HepG2 (cell line): ENCODE results near the gene PARD3. TPM values are rescaled to one million over a fixed set of nuclear protein-coding genes. Genes with fewer than 3 reads are reported as not detected.

ENCODE experiments used
- ATAC-seq: fragments of 200-7000 bp; cut with Tn5 transposase; 3 replicates; pipeline ENCODE4 v1.9.1; 2020; ENCODE audit warnings: mild to moderate bottlenecking, moderate library complexity
- BruUV-seq: library from RNA; stranded (reverse); fragments of 400-500 nt; replicated peaks from 2 replicates; lab custom pipeline; 2021; lab: Mats Ljungman, UMichigan
- CTCF ChIA-PET: fragments of 300-600 bp; formaldehyde crosslinking; extraction: SDS; loops from one replicate; lab custom pipeline; 2021; ENCODE audit warnings: low total read pairs, inconsistent platforms, low intra/inter-chr PET ratio; lab: Yijun Ruan, JAX
- POLR2A ChIA-PET: fragments of 350-600 bp; sonication (Branson Sonifier 250); formaldehyde crosslinking; loops from one replicate; lab custom pipeline; 2020; ENCODE audit warnings: antibody characterized with exemption, inconsistent platforms; lab: Yijun Ruan, JAX
- DNase-seq: peaks from one replicate; pipeline ENCODE4 v3.0.0-alpha.2; 2015; ENCODE audit warnings: low spot score
- FAIRE-seq: peaks from 3 replicates; lab custom pipeline; 2011; peaks lifted over from hg19 to GRCh38; lab: Jason Lieb, UNC
- H2AFZ ChIP-seq: one replicate; pipeline ENCODE4 v1.6.1; 2011; ENCODE audit warnings: low read length, inconsistent platforms
- H3K27ac ChIP-seq: fragments of 300-600 bp; 3 replicates; pipeline ENCODE4 v1.8.0; 2011; ENCODE audit warnings: mixed run types, mild to moderate bottlenecking, mixed read lengths, low read length, inconsistent platforms; ENCODE audit not compliant: insufficient read depth; ENCODE audit errors: extremely low read length
- H3K27me3 ChIP-seq, 2 experiments: fragments of 200-600 bp in 1 of 2; 2 replicates in 1 of 2; 3 replicates in 1 of 2; pipeline versions ENCODE4 v1.6.0 to v1.8.0; 2011; ENCODE audit warnings: low read length in 2 of 2, mild to moderate bottlenecking in 2 of 2, moderate library complexity in 2 of 2, inconsistent platforms in 1 of 2; ENCODE audit not compliant: insufficient read depth in 2 of 2, control insufficient read depth in 1 of 2
- H3K36me3 ChIP-seq, 2 experiments: fragments of 200-600 bp in 1 of 2; replicated peaks in 1 of 2; 2 replicates in 1 of 2; 3 replicates in 1 of 2; pipeline versions ENCODE4 v1.5.1 to v1.8.0; 2011; ENCODE audit warnings: low read length in 2 of 2, inconsistent platforms in 1 of 2; ENCODE audit not compliant: insufficient read depth in 2 of 2, control insufficient read depth in 1 of 2
- H3K4me1 ChIP-seq: 2 replicates; pipeline ENCODE4 v1.5.1; 2012; ENCODE audit warnings: low read length, inconsistent platforms; ENCODE audit not compliant: insufficient read depth
- H3K4me2 ChIP-seq: 2 replicates; pipeline ENCODE4 v1.6.0; 2011; ENCODE audit warnings: low read depth, low read length, inconsistent platforms
- H3K4me3 ChIP-seq, 3 experiments: fragments of 200-600 bp in 1 of 3; sonication (generic), shearing (Covaris generic) in 1 of 3; replicated peaks in 1 of 3; 2 replicates each; pipeline ENCODE4 v1.5.1; 2011 to 2016; ENCODE audit warnings: low read length in 3 of 3, inconsistent platforms in 2 of 3, low read depth in 2 of 3, mild to moderate bottlenecking in 2 of 3, control low read depth in 1 of 3, mixed read lengths in 1 of 3; ENCODE audit not compliant: insufficient read depth in 1 of 3
- H3K79me2 ChIP-seq: one replicate; pipeline ENCODE4 v1.6.1; 2011; ENCODE audit warnings: low read length, inconsistent platforms; ENCODE audit not compliant: insufficient read depth
- H3K9ac ChIP-seq: 2 replicates; pipeline ENCODE4 v1.6.0; 2011; ENCODE audit warnings: mild to moderate bottlenecking, low read depth, low read length, inconsistent platforms; ENCODE audit not compliant: insufficient read depth
- H3K9me3 ChIP-seq: 2 replicates; pipeline ENCODE4 v1.5.1; 2012; ENCODE audit warnings: mild to moderate bottlenecking, low read length
- H4K20me1 ChIP-seq: 2 replicates; pipeline ENCODE4 v1.6.0; 2011; ENCODE audit warnings: inconsistent platforms, mild to moderate bottlenecking, low read length, moderate library complexity; ENCODE audit not compliant: insufficient read depth
- CBFB ChIP-seq: sonication (generic); formaldehyde crosslinking; IDR thresholded peaks from 2 replicates; pipeline ENCODE4 v1.4.0; 2020; ENCODE audit warnings: missing genetic modification reagents
- JARID2 ChIP-seq: sonication (generic); formaldehyde crosslinking; IDR thresholded peaks from 2 replicates; pipeline ENCODE4 v1.8.1; 2023; ENCODE audit warnings: missing genetic modification reagents, inconsistent platforms; ENCODE audit not compliant: insufficient replicate concordance
- SAP130 ChIP-seq: IDR thresholded peaks from 2 replicates; pipeline ENCODE4 v1.6.1; 2016; ENCODE audit warnings: low read depth
- SMARCE1 ChIP-seq: fragments of 450-650 bp; IDR thresholded peaks from 2 replicates; pipeline ENCODE4 v1.6.1; 2017; ENCODE audit warnings: borderline replicate concordance
- SPEN ChIP-seq: sonication (generic); formaldehyde crosslinking; IDR thresholded peaks from 2 replicates; pipeline ENCODE4 v1.5.1; 2020; ENCODE audit warnings: low read depth, mild to moderate bottlenecking, missing genetic modification reagents
- STAG1 ChIP-seq: sonication (generic); formaldehyde crosslinking; IDR thresholded peaks from 2 replicates; pipeline ENCODE4 v1.4.0; 2020; ENCODE audit warnings: missing genetic modification reagents
- TP53 ChIP-seq: sonication (generic); formaldehyde crosslinking; conservative IDR thresholded peaks from 2 replicates; pipeline ENCODE4 v1.4.0; 2020; ENCODE audit warnings: missing genetic modification reagents
- ZBTB38 ChIP-seq: sonication (generic); formaldehyde crosslinking; IDR thresholded peaks from 2 replicates; pipeline ENCODE4 v1.5.1; 2020; ENCODE audit warnings: mild to moderate bottlenecking, missing genetic modification reagents
- ZFP36L2 ChIP-seq: sonication (generic); formaldehyde crosslinking; IDR thresholded peaks from 2 replicates; pipeline ENCODE4 v1.4.0; 2020; ENCODE audit warnings: missing genetic modification reagents
- ZNF263 ChIP-seq: sonication (generic); formaldehyde crosslinking; IDR thresholded peaks from 2 replicates; pipeline ENCODE4 v1.4.0; 2020; ENCODE audit warnings: missing genetic modification reagents
- ZNF501 ChIP-seq: sonication (generic); formaldehyde crosslinking; IDR thresholded peaks from 2 replicates; pipeline ENCODE4 v1.5.1; 2020; ENCODE audit warnings: mild to moderate bottlenecking, moderate library complexity, missing genetic modification reagents
- WGBS: methylation state at CpG from one replicate; pipeline ENCODE4 v1.1.6; 2017; ENCODE audit warnings: low lambda C conversion rate; 5-methylcytosine and 5-hydroxymethylcytosine counted together
- in situ Hi-C: cut with HindIII; loops from 2 replicates; pipeline ENCODE4 v1.10.0; 2017; ENCODE audit warnings: low pct_unique_long_range_greater_than_20kb; ENCODE audit not compliant: extremely low pct_ligation_motif_present
- intact Hi-C: fragments of 100-400 bp; cut with micrococcal nuclease; formaldehyde crosslinking; loops from one replicate; pipeline ENCODE4 v1.10.0; 2022; ENCODE audit not compliant: unreplicated experiment
- polyA plus RNA-seq, 8 experiments: library from polyadenylated mRNA; depleted of rRNA in 3 of 8; stranded (reverse) in 7 of 8; unstranded in 1 of 8; fragments of >200 nt; fragmentation: Illumina TruSeq in 4 of 8; extraction: Trizol in 4 of 8; gene quantifications; 2 replicates each; pipeline versions ENCODE4 v1.2.1 to v1.2.3, GENCODE V29; 2011 to 2016; ENCODE audit warnings: low read depth in 4 of 8, missing spikeins in 1 of 8, mixed read lengths in 1 of 8; ENCODE audit not compliant: insufficient read depth in 1 of 8
- total RNA-seq, 5 experiments: library from RNA; depleted of rRNA; stranded (reverse); fragments of >200 nt; fragmentation: Illumina TruSeq; extraction: Trizol; gene quantifications; 2 replicates each; pipeline ENCODE4 v1.2.3, GENCODE V29; 2016; ENCODE audit warnings: low read depth in 1 of 5
- TF ChIP-seq, protein P1 (sequence below), 2 experiments: sonication (generic) in 1 of 2; formaldehyde crosslinking in 1 of 2; IDR thresholded peaks; 2 replicates each; pipeline versions ENCODE4 v1.4.0 to v1.6.1; 2016 to 2020; ENCODE audit warnings: borderline replicate concordance in 1 of 2, low read depth in 1 of 2, mild to moderate bottlenecking in 1 of 2, missing genetic modification reagents in 1 of 2

PARD3 gene
- total and polyA plus RNA-seq, 2 of the 13 experiments (the other 11 are each of a cell fraction or from before 2014, with no cell fraction given): 40.9 to 60.0 TPM

DNA sequence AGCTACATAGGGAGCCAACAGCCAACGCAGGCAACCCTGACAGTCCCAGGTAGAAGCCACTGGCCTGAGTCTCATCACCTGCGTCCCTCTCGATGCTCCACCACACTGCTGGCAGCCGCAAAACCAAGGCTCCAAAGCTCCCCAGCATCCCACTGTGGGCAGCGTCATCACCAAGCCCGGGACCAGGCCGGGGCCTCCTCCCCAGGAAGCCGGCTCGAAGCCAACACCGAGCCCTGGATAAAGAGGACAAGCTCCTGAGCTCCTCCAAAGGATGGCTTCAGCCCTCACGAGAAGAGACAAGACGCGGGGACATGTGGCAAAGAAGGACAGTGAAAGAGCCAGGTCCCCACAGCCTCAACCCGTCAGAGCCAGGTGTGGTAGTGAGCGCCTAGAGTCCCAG, 23.9 kb downstream of the PARD3 start:
- Histone ChIP-seq H3K27me3 (no peaks in the 10 kb centered on the region; a peak in 1 of 5 replicates), H3K4me3 (no peak overlapping the region), H3K4me1 (peaks cover 23% of the 10 kb centered on the region), H3K9ac (no peak overlapping the region), H3K79me2 (peaks cover 92% of the 10 kb centered on the region), H4K20me1 (peaks cover 35% of the 10 kb centered on the region), H3K36me3 (no peaks in the 10 kb centered on the region; a peak in 1 of 5 replicates), H3K9me3 (no peaks in the 10 kb centered on the region), H3K4me2 (no peak overlapping the region)
- ATAC-seq (no peak; the same call in 1 of the 3 replicates), FAIRE-seq (no peak)
- ChIA-PET CTCF (no interaction called here), POLR2A (interaction anchor here (0.7 kb wide), 1 partner anchor 25 kb away, joined by 3 read pairs; no protein-coding TSS in a partner anchor)
- intact Hi-C loops (no loop called here), in situ Hi-C loops (no loop called here)
- WGBS: 97% methylated on average over 14 of the region's 15 CpGs
- BruUV-seq: no TSS peak
- TF ChIP-seq ZBTB38 (CRISPR knock-in tag) (peak; percentile 35; the same call in 1 of the 2 replicates), SMARCE1 (no peak), CBFB (no peak), SAP130 (CRISPR knock-in tag) (no peak)
- TF ChIP-seq, all 625 proteins: peak for 1
- no peak overlapping the region for H2AFZ ChIP-seq
- DNase-seq: no peak
- no peak overlapping the region for H3K27ac ChIP-seq

DNA sequence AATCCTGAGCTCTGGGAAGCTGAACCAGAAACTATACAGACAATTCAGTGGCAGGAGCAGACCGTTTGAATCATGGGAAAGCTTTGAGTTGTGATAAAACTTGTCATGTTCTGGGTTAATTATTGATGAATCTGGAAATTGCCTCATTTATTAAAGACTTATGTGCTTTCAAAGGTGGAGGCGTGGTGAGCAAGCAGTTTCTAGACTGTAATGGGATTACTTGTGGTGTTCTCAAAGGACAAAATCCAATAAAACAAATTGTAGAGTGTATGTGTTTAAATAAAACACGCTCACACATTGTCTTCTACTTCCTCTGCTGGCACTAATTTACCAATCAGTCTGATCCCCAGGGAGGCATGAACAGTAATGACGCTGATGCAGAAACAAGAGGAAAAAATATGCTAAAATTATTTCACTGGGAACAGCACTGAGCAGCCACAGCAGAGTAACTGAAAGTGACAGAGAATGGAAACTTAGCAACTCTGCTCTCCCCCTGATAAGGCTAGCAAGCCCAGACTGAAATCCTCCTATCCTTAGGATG, 25.1 kb downstream of the PARD3 start:
- Histone ChIP-seq H3K4me1 (peaks cover 30% of the 10 kb centered on the region), H4K20me1 (peaks cover 36% of the 10 kb centered on the region), H3K79me2 (peaks cover 92% of the 10 kb centered on the region), H2AFZ (no peak overlapping the region), H3K27me3 (no peaks in the 10 kb centered on the region; a peak in 1 of 5 replicates), H3K9me3 (no peaks in the 10 kb centered on the region), H3K4me2 (no peak overlapping the region), H3K9ac (no peak overlapping the region), H3K36me3 (no peaks in the 10 kb centered on the region; a peak in 1 of 5 replicates), H3K4me3 (no peak overlapping the region), H3K27ac (peak overlapping the region; percentile 18)
- FAIRE-seq: peak; percentile 26
- ATAC-seq: peak; percentile 56
- WGBS: 57% methylated on average over 4 of the region's 4 CpGs
- in situ Hi-C loops (no loop called here), intact Hi-C loops (no loop called here)
- ChIA-PET CTCF (no interaction called here), POLR2A (interaction anchor here (0.7 kb wide), 1 partner anchor 12 kb away, joined by 3 read pairs; no protein-coding TSS in a partner anchor)
- no TSS peak for BruUV-seq
- peak; percentile 39 for DNase-seq
- TF ChIP-seq ZFP36L2 (CRISPR knock-in tag) (no peak), STAG1 (CRISPR knock-in tag) (no peak), JARID2 (no peak), ZNF263 (CRISPR knock-in tag) (no peak), SPEN (CRISPR knock-in tag) (no peak), ZNF501 (CRISPR knock-in tag) (no peak), TP53 (CRISPR knock-in tag) (no peak)
- TF ChIP-seq, protein P1, sequence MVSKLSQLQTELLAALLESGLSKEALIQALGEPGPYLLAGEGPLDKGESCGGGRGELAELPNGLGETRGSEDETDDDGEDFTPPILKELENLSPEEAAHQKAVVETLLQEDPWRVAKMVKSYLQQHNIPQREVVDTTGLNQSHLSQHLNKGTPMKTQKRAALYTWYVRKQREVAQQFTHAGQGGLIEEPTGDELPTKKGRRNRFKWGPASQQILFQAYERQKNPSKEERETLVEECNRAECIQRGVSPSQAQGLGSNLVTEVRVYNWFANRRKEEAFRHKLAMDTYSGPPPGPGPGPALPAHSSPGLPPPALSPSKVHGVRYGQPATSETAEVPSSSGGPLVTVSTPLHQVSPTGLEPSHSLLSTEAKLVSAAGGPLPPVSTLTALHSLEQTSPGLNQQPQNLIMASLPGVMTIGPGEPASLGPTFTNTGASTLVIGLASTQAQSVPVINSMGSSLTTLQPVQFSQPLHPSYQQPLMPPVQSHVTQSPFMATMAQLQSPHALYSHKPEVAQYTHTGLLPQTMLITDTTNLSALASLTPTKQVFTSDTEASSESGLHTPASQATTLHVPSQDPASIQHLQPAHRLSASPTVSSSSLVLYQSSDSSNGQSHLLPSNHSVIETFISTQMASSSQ (IDR thresholded peaks at IDR 0.05; ENCODE audit: low read depth): 0 out of 2 replicates have a peak, but pooled peaks have one; percentile 35
- TF ChIP-seq, protein P1 (CRISPR knock-in tag; IDR thresholded peaks at IDR 0.05; ENCODE audit: borderline replicate concordance): no peak
